KMS-11 (cell line): ENCODE measurements around the gene CYB561D2.
A peak's percentile ranks its signal among the peaks of the same experiment; 100 is the strongest.

Source experiments
- H2AFZ ChIP-seq: fragments of 200-600 bp; sonication (generic); 2 replicates; pipeline ENCODE4 v1.6.1; 2016; ENCODE audit warnings: antibody characterized with exemption, mixed run types, low read depth
- H3K27ac ChIP-seq: fragments of 200-600 bp; sonication (generic); 2 replicates; pipeline ENCODE4 v1.6.1; 2016; ENCODE audit warnings: mild to moderate bottlenecking, mixed run types
- H3K27me3 ChIP-seq: fragments of 200-600 bp; sonication (generic); 2 replicates; pipeline ENCODE4 v1.6.1; 2017; ENCODE audit warnings: mild to moderate bottlenecking, low read depth, mixed run types, moderate library complexity; ENCODE audit not compliant: insufficient read depth
- H3K36me3 ChIP-seq: fragments of 200-600 bp; sonication (generic); 2 replicates; pipeline ENCODE4 v1.6.1; 2017; ENCODE audit warnings: mild to moderate bottlenecking, mixed run types; ENCODE audit not compliant: insufficient read depth
- H3K4me1 ChIP-seq: fragments of 200-600 bp; sonication (generic); 2 replicates; pipeline ENCODE4 v1.6.1; 2016; ENCODE audit warnings: mild to moderate bottlenecking, low read depth, mixed run types; ENCODE audit not compliant: poor library complexity, severe bottlenecking
- H3K4me2 ChIP-seq: fragments of 200-600 bp; sonication (generic); 2 replicates; pipeline ENCODE4 v1.7.0; 2016; ENCODE audit warnings: mild to moderate bottlenecking, mixed run types
- H3K4me3 ChIP-seq: fragments of 200-600 bp; sonication (generic); IDR thresholded peaks from 2 replicates; pipeline ENCODE4 v1.6.1; 2017; ENCODE audit warnings: low read depth, low read length, mixed read lengths; ENCODE audit not compliant: insufficient read depth
- H3K79me2 ChIP-seq: fragments of 200-600 bp; sonication (generic); 2 replicates; pipeline ENCODE4 v1.6.1; 2016; ENCODE audit warnings: low read depth, mixed run types; ENCODE audit not compliant: insufficient read depth
- H3K9ac ChIP-seq: fragments of 200-600 bp; sonication (generic); 2 replicates; pipeline ENCODE4 v1.6.1; 2016; ENCODE audit warnings: mild to moderate bottlenecking, mixed run types
- H4K20me1 ChIP-seq: fragments of 200-600 bp; sonication (generic); 2 replicates; pipeline ENCODE4 v1.6.1; 2016; ENCODE audit warnings: mild to moderate bottlenecking, mixed run types; ENCODE audit not compliant: insufficient read depth
- CTCF ChIP-seq: fragments of 200-600 bp; sonication (generic); conservative IDR thresholded peaks from 2 replicates; pipeline ENCODE4 v1.6.1; 2017; ENCODE audit warnings: low read depth, mild to moderate bottlenecking, antibody characterized with exemption, low read length, moderate library complexity, mixed read lengths

The CYB561D2 gene

GRCh38 chr3:50325113-50325480, 25.6 kb upstream of the CYB561D2 start:
- H3K27ac ChIP-seq, result no peak overlapping the region
- no peak overlapping the region for H2AFZ ChIP-seq
- peaks cover 4% of the 10 kb centered on the region for H3K4me1 ChIP-seq

GRCh38 chr3:50325497-50326181, 25.0 kb upstream of the CYB561D2 start:
- H3K4me3 ChIP-seq, result no peak overlapping the region
- no peaks in the 10 kb centered on the region for H4K20me1 ChIP-seq
- no peaks in the 10 kb centered on the region for H3K36me3 ChIP-seq
- no peaks in the 10 kb centered on the region for H3K27me3 ChIP-seq
- no peak overlapping the region for H2AFZ ChIP-seq
- H3K4me2 ChIP-seq, result no peak overlapping the region
- peaks cover 4% of the 10 kb centered on the region for H3K4me1 ChIP-seq
- no peak overlapping the region for H3K27ac ChIP-seq
- no peak overlapping the region for H3K9ac ChIP-seq
- no peak for TF ChIP-seq CTCF
- H3K79me2 ChIP-seq, result peaks cover 8% of the 10 kb centered on the region; the same call in 1 of the 2 replicates

More at GRCh38 chr3:50325113-50325480, 25.6 kb upstream of the CYB561D2 start:
- Histone ChIP-seq H3K79me2 (peaks cover 8% of the 10 kb centered on the region; the same call in 1 of the 2 replicates), H4K20me1 (no peaks in the 10 kb centered on the region), H3K4me3 (no peak overlapping the region), H3K9ac (no peak overlapping the region), H3K36me3 (no peaks in the 10 kb centered on the region), H3K4me2 (no peak overlapping the region), H3K27me3 (no peaks in the 10 kb centered on the region)
- TF ChIP-seq CTCF, result no peak

- H3K4me2 ChIP-seq, result no peak overlapping the region
These were observed 24.5 kb upstream of the CYB561D2 start for GRCh38 chr3:50326182-50326541.

GRCh38 chr3:50327129-50327528, 23.5 kb upstream of the CYB561D2 start:
- Histone ChIP-seq H2AFZ (no peak overlapping the region), H4K20me1 (no peaks in the 10 kb centered on the region), H3K4me2 (peak overlapping the region; percentile 48), H3K27ac (no peak overlapping the region), H3K9ac (peak overlapping the region; percentile 77; the same call in 1 of the 2 replicates), H3K4me1 (peaks cover under 1% of the 10 kb centered on the region), H3K79me2 (peaks cover 8% of the 10 kb centered on the region; the same call in 1 of the 2 replicates), H3K4me3 (no peak overlapping the region), H3K27me3 (no peaks in the 10 kb centered on the region), H3K36me3 (no peaks in the 10 kb centered on the region)
- no peak for TF ChIP-seq CTCF

More at GRCh38 chr3:50326182-50326541, 24.5 kb upstream of the CYB561D2 start:
- H3K27me3 ChIP-seq, result no peaks in the 10 kb centered on the region
- H3K36me3 ChIP-seq, result no peaks in the 10 kb centered on the region
- peaks cover 4% of the 10 kb centered on the region for H3K4me1 ChIP-seq
- no peak for TF ChIP-seq CTCF
- no peak overlapping the region for H3K27ac ChIP-seq
- H2AFZ ChIP-seq, result no peak overlapping the region
- H3K79me2 ChIP-seq, result peaks cover 8% of the 10 kb centered on the region; the same call in 1 of the 2 replicates
- H3K4me3 ChIP-seq, result no peak overlapping the region
- H4K20me1 ChIP-seq, result no peaks in the 10 kb centered on the region
- no peak overlapping the region for H3K9ac ChIP-seq
